Activated CD4-positive, alpha-beta T cell treated with anti-CD3 and anti-CD28 coated beads for 48 hours (primary cell): ENCODE results near the gene DCC.
"Not testable (repeated sequence)": the region's sequence is repeated elsewhere in the genome, so short reads cannot be mapped to it uniquely, and the experiment has no call there.

Experiments
- DNase-seq: peaks from one replicate; pipeline ENCODE4 v3.0.0-alpha.2; 2020

DCC gene

GRCh38 chr18:53457068-53457467, 1117.1 kb downstream of the DCC start:
- no peak for DNase-seq

- DNase-seq: no peak
Observed at GRCh38 chr18:53458268-53458667, 1118.3 kb downstream of the DCC start.

GRCh38 chr18:53458944-53459580, 1119.1 kb downstream of the DCC start:
- no peak for DNase-seq

- no peak for DNase-seq
Observed at GRCh38 chr18:53467756-53468155, 1127.8 kb downstream of the DCC start.

GRCh38 chr18:53468173-53468572, 1128.2 kb downstream of the DCC start:
- DNase-seq: not testable (repeated sequence)

GRCh38 chr18:53472546-53472945, 1132.5 kb downstream of the DCC start:
- no peak for DNase-seq

GRCh38 chr18:53478155-53478554, 1138.2 kb downstream of the DCC start:
- DNase-seq: no peak

GRCh38 chr18:53486296-53486695, 1146.3 kb downstream of the DCC start:
- no peak for DNase-seq

GRCh38 chr18:53489266-53489665, 1149.3 kb downstream of the DCC start:
- no peak for DNase-seq

GRCh38 chr18:53490019-53490418, 1150.0 kb downstream of the DCC start:
- DNase-seq: no peak

- no peak for DNase-seq
Observed at GRCh38 chr18:53496028-53496427, 1156.0 kb downstream of the DCC start.

GRCh38 chr18:53503914-53504441, 1164.0 kb downstream of the DCC start:
- DNase-seq: no peak

- no peak for DNase-seq
Observed at GRCh38 chr18:53508529-53508928, 1168.5 kb downstream of the DCC start.

- no peak for DNase-seq
Observed at GRCh38 chr18:53509886-53510285, 1169.9 kb downstream of the DCC start.

GRCh38 chr18:53511725-53512124, 1171.7 kb downstream of the DCC start:
- not testable (repeated sequence) for DNase-seq

- DNase-seq: no peak
Observed at GRCh38 chr18:53521068-53521467, 1181.1 kb downstream of the DCC start.

GRCh38 chr18:53526101-53526870, 1186.3 kb downstream of the DCC start:
- no peak for DNase-seq

- no peak for DNase-seq
Observed at GRCh38 chr18:53527365-53527764, 1187.4 kb downstream of the DCC start.

GRCh38 chr18:53531187-53531586, 1191.2 kb downstream of the DCC start:
- DNase-seq: no peak

GRCh38 chr18:53531896-53532295, 1191.9 kb downstream of the DCC start:
- DNase-seq: no peak

GRCh38 chr18:53534203-53534602, 1194.2 kb downstream of the DCC start:
- no peak for DNase-seq

GRCh38 chr18:53534695-53535094, 1194.7 kb downstream of the DCC start:
- no peak for DNase-seq

- DNase-seq: no peak
Observed at GRCh38 chr18:53536908-53537307, 1196.9 kb downstream of the DCC start.

- DNase-seq: no peak
Observed at GRCh38 chr18:53541924-53542323, 1201.9 kb downstream of the DCC start.
